HepG2 (cell line): ENCODE measurements around the gene EPHA5. TPM values are rescaled to one million over a fixed set of nuclear protein-coding genes. Genes with fewer than 3 reads are reported as not detected.

Experiments used
- ATAC-seq: fragments of 200-7000 bp; cut with Tn5 transposase; 3 replicates; pipeline ENCODE4 v1.9.1; 2020; ENCODE audit warnings: mild to moderate bottlenecking, moderate library complexity
- BruUV-seq: library from RNA; stranded (reverse); fragments of 400-500 nt; replicated peaks from 2 replicates; lab custom pipeline; 2021; lab: Mats Ljungman, UMichigan
- CTCF ChIA-PET: fragments of 300-600 bp; formaldehyde crosslinking; extraction: SDS; loops from one replicate; lab custom pipeline; 2021; ENCODE audit warnings: low total read pairs, inconsistent platforms, low intra/inter-chr PET ratio; lab: Yijun Ruan, JAX
- POLR2A ChIA-PET: fragments of 350-600 bp; sonication (Branson Sonifier 250); formaldehyde crosslinking; loops from one replicate; lab custom pipeline; 2020; ENCODE audit warnings: antibody characterized with exemption, inconsistent platforms; lab: Yijun Ruan, JAX
- DNase-seq: peaks from one replicate; pipeline ENCODE4 v3.0.0-alpha.2; 2015; ENCODE audit warnings: low spot score
- FAIRE-seq: peaks from 3 replicates; lab custom pipeline; 2011; peaks lifted over from hg19 to GRCh38; lab: Jason Lieb, UNC
- H2AFZ ChIP-seq: one replicate; pipeline ENCODE4 v1.6.1; 2011; ENCODE audit warnings: low read length, inconsistent platforms
- H3K27ac ChIP-seq: fragments of 300-600 bp; 3 replicates; pipeline ENCODE4 v1.8.0; 2011; ENCODE audit warnings: mixed run types, mild to moderate bottlenecking, mixed read lengths, low read length, inconsistent platforms; ENCODE audit not compliant: insufficient read depth; ENCODE audit errors: extremely low read length
- H3K27me3 ChIP-seq, 2 experiments: fragments of 200-600 bp in 1 of 2; 2 replicates in 1 of 2; 3 replicates in 1 of 2; pipeline versions ENCODE4 v1.6.0 to v1.8.0; 2011; ENCODE audit warnings: low read length in 2 of 2, mild to moderate bottlenecking in 2 of 2, moderate library complexity in 2 of 2, inconsistent platforms in 1 of 2; ENCODE audit not compliant: insufficient read depth in 2 of 2, control insufficient read depth in 1 of 2
- H3K36me3 ChIP-seq, 2 experiments: fragments of 200-600 bp in 1 of 2; replicated peaks in 1 of 2; 2 replicates in 1 of 2; 3 replicates in 1 of 2; pipeline versions ENCODE4 v1.5.1 to v1.8.0; 2011; ENCODE audit warnings: low read length in 2 of 2, inconsistent platforms in 1 of 2; ENCODE audit not compliant: insufficient read depth in 2 of 2, control insufficient read depth in 1 of 2
- H3K4me1 ChIP-seq: 2 replicates; pipeline ENCODE4 v1.5.1; 2012; ENCODE audit warnings: low read length, inconsistent platforms; ENCODE audit not compliant: insufficient read depth
- H3K4me2 ChIP-seq: 2 replicates; pipeline ENCODE4 v1.6.0; 2011; ENCODE audit warnings: low read depth, low read length, inconsistent platforms
- H3K4me3 ChIP-seq, 3 experiments: fragments of 200-600 bp in 1 of 3; sonication (generic), shearing (Covaris generic) in 1 of 3; replicated peaks in 1 of 3; 2 replicates each; pipeline ENCODE4 v1.5.1; 2011 to 2016; ENCODE audit warnings: low read length in 3 of 3, inconsistent platforms in 2 of 3, low read depth in 2 of 3, mild to moderate bottlenecking in 2 of 3, control low read depth in 1 of 3, mixed read lengths in 1 of 3; ENCODE audit not compliant: insufficient read depth in 1 of 3
- H3K79me2 ChIP-seq: one replicate; pipeline ENCODE4 v1.6.1; 2011; ENCODE audit warnings: low read length, inconsistent platforms; ENCODE audit not compliant: insufficient read depth
- H3K9ac ChIP-seq: 2 replicates; pipeline ENCODE4 v1.6.0; 2011; ENCODE audit warnings: mild to moderate bottlenecking, low read depth, low read length, inconsistent platforms; ENCODE audit not compliant: insufficient read depth
- H3K9me3 ChIP-seq: 2 replicates; pipeline ENCODE4 v1.5.1; 2012; ENCODE audit warnings: mild to moderate bottlenecking, low read length
- H4K20me1 ChIP-seq: 2 replicates; pipeline ENCODE4 v1.6.0; 2011; ENCODE audit warnings: inconsistent platforms, mild to moderate bottlenecking, low read length, moderate library complexity; ENCODE audit not compliant: insufficient read depth
- CBX2 ChIP-seq, 2 experiments: fragments of 200-600 bp in 1 of 2; sonication (generic); formaldehyde crosslinking in 1 of 2; IDR thresholded peaks; 2 replicates each; pipeline versions ENCODE4 v1.7.0 to v1.8.1; 2018 to 2022; ENCODE audit warnings: low read depth in 2 of 2, low read length in 1 of 2, mild to moderate bottlenecking in 1 of 2, missing genetic modification reagents in 1 of 2
- PAWR ChIP-seq: sonication (generic); formaldehyde crosslinking; IDR thresholded peaks from 2 replicates; pipeline ENCODE4 v1.4.0; 2020; ENCODE audit warnings: missing genetic modification reagents, mild to moderate bottlenecking, borderline replicate concordance
- ZNF205 ChIP-seq: IDR thresholded peaks from 2 replicates; pipeline ENCODE4 v1.6.1; 2018; ENCODE audit warnings: missing biosample characterization, missing genetic modification reagents
- ZNF446 ChIP-seq: sonication (generic); formaldehyde crosslinking; IDR thresholded peaks from 2 replicates; pipeline ENCODE4 v1.5.0; 2020; ENCODE audit warnings: mild to moderate bottlenecking, missing genetic modification reagents
- ZNF766 ChIP-seq: sonication (generic); formaldehyde crosslinking; IDR thresholded peaks from 2 replicates; pipeline ENCODE4 v1.5.0; 2020; ENCODE audit warnings: missing genetic modification reagents, borderline replicate concordance
- WGBS: methylation state at CpG from one replicate; pipeline ENCODE4 v1.1.6; 2017; ENCODE audit warnings: low lambda C conversion rate; 5-methylcytosine and 5-hydroxymethylcytosine counted together
- in situ Hi-C: cut with HindIII; loops from 2 replicates; pipeline ENCODE4 v1.10.0; 2017; ENCODE audit warnings: low pct_unique_long_range_greater_than_20kb; ENCODE audit not compliant: extremely low pct_ligation_motif_present
- intact Hi-C: fragments of 100-400 bp; cut with micrococcal nuclease; formaldehyde crosslinking; loops from one replicate; pipeline ENCODE4 v1.10.0; 2022; ENCODE audit not compliant: unreplicated experiment
- polyA plus RNA-seq, 8 experiments: library from polyadenylated mRNA; depleted of rRNA in 3 of 8; stranded (reverse) in 7 of 8; unstranded in 1 of 8; fragments of >200 nt; fragmentation: Illumina TruSeq in 4 of 8; extraction: Trizol in 4 of 8; gene quantifications; 2 replicates each; pipeline versions ENCODE4 v1.2.1 to v1.2.3, GENCODE V29; 2011 to 2016; ENCODE audit warnings: low read depth in 4 of 8, missing spikeins in 1 of 8, mixed read lengths in 1 of 8; ENCODE audit not compliant: insufficient read depth in 1 of 8
- total RNA-seq, 5 experiments: library from RNA; depleted of rRNA; stranded (reverse); fragments of >200 nt; fragmentation: Illumina TruSeq; extraction: Trizol; gene quantifications; 2 replicates each; pipeline ENCODE4 v1.2.3, GENCODE V29; 2016; ENCODE audit warnings: low read depth in 1 of 5
- TF ChIP-seq, protein P1 (sequence below): sonication (generic); formaldehyde crosslinking; IDR thresholded peaks from 2 replicates; pipeline ENCODE4 v1.4.0; 2020; ENCODE audit warnings: missing genetic modification reagents, borderline replicate concordance

Gene EPHA5
- total and polyA plus RNA-seq, 2 of the 13 experiments (the other 11 are each of a cell fraction or from before 2014, with no cell fraction given), result not detected

DNA sequence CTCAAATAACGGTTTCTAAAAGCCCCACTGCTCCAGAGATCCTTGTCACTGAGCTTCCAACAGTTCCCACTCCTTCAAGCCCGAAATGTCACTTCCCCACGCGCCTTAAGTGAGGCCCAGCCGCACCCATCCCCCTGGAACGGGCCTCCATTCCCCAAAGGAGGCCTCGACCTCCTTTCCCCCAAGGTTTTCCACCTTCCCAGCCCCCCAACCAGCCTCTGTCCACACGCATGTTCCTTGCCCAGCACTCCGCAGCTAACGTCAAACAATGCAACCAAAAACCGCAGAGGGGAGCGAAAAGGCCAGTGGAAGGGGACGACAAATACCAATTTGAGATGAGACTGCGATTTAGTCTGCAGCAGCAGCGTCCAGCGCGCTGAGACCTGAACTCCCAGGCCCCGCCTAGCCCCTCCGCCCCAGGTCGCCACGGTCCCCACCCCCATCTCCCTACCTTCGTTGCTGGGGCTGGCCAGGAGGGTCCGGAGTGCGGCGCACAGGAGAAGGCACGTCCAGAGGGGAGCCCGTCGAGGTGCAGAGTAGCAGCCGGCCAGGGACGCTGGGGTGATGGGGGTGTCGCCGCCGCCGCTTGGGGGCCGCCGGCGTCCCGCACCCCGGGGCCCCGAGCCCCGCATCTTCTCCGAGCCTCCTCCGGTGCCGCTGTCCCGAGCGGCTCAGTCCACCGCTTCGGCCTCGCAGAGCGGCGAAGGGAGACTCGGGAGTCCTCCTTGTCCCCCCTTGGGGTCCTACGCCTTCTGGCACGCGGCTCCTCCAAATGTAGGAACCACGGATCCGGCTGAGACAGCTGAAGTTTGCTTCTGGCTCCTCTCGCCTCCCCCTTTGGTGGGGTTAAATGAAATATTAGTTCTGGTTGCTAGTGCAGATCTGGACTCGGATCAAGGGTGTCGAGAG, 924 bp downstream of the EPHA5 start:
- Histone ChIP-seq H3K27me3 (peaks cover 3 to 27% of the 10 kb centered on the region in 2 experiments; a peak in 2 of 5 replicates), H3K4me2 (no peak overlapping the region), H3K36me3 (no peaks in the 10 kb centered on the region), H3K4me1 (peaks cover 19% of the 10 kb centered on the region), H3K79me2 (no peaks in the 10 kb centered on the region), H4K20me1 (no peaks in the 10 kb centered on the region), H3K27ac (no peak overlapping the region), H3K9ac (no peak overlapping the region), H2AFZ (no peak overlapping the region), H3K4me3 (no peak overlapping the region), H3K9me3 (no peaks in the 10 kb centered on the region)
- 49% methylated on average over 29 of the region's 60 CpGs for WGBS
- BruUV-seq, result no TSS peak
- POLR2A ChIA-PET, result no interaction called here
- in situ Hi-C loops (no loop called here), intact Hi-C loops (no loop called here)
- DNase-seq (no peak), ATAC-seq (peak; percentile 14; the same call in 1 of the 3 replicates), FAIRE-seq (no peak)
- TF ChIP-seq, protein P1, sequence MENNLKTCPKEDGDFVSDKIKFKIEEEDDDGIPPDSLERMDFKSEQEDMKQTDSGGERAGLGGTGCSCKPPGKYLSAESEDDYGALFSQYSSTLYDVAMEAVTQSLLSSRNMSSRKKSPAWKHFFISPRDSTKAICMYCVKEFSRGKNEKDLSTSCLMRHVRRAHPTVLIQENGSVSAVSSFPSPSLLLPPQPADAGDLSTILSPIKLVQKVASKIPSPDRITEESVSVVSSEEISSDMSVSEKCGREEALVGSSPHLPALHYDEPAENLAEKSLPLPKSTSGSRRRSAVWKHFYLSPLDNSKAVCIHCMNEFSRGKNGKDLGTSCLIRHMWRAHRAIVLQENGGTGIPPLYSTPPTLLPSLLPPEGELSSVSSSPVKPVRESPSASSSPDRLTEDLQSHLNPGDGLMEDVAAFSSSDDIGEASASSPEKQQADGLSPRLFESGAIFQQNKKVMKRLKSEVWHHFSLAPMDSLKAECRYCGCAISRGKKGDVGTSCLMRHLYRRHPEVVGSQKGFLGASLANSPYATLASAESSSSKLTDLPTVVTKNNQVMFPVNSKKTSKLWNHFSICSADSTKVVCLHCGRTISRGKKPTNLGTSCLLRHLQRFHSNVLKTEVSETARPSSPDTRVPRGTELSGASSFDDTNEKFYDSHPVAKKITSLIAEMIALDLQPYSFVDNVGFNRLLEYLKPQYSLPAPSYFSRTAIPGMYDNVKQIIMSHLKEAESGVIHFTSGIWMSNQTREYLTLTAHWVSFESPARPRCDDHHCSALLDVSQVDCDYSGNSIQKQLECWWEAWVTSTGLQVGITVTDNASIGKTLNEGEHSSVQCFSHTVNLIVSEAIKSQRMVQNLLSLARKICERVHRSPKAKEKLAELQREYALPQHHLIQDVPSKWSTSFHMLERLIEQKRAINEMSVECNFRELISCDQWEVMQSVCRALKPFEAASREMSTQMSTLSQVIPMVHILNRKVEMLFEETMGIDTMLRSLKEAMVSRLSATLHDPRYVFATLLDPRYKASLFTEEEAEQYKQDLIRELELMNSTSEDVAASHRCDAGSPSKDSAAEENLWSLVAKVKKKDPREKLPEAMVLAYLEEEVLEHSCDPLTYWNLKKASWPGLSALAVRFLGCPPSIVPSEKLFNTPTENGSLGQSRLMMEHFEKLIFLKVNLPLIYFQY (CRISPR knock-in tag), result no peak
- TF ChIP-seq ZNF446 (no peak), ZNF205 (CRISPR knock-in tag) (no peak), CBX2 (IDR thresholded peaks at IDR 0.05; ENCODE audit: low read depth, low read length) (no peak), CBX2 (CRISPR knock-in tag; IDR thresholded peaks at IDR 0.05; ENCODE audit: low read depth) (no peak), ZNF766 (CRISPR knock-in tag) (no peak), PAWR (no peak)
- CTCF ChIA-PET, result no interaction called here
